HEK293 (cell line): ENCODE results near the gene SYDE2.

ENCODE experiments used
- CTCF ChIA-PET: fragments of 350-600 bp; formaldehyde crosslinking; extraction: SDS; loops from one replicate; lab custom pipeline; 2021; ENCODE audit warnings: antibody characterized with exemption; lab: Yijun Ruan, JAX
- POLR2A ChIA-PET: fragments of 300-600 bp; formaldehyde crosslinking; extraction: SDS; loops from one replicate; lab custom pipeline; 2020; ENCODE audit warnings: antibody characterized with exemption, inconsistent platforms; lab: Yijun Ruan, JAX
- H3K27ac ChIP-seq: fragments of 200-500 bp; sonication (Bioruptor generic); 2 replicates; pipeline ENCODE4 v1.5.1; 2014; ENCODE audit warnings: low read depth, low read length, control low read depth, inconsistent platforms; ENCODE audit errors: extremely low read depth
- H3K36me3 ChIP-seq, 2 experiments: fragments of 200-500 bp in 1 of 2; sonication (Bioruptor generic) in 1 of 2; 1 replicate in 1 of 2; 2 replicates in 1 of 2; pipeline ENCODE4 v1.5.1; 2014 to 2017; ENCODE audit warnings: inconsistent platforms in 2 of 2, low read length in 2 of 2; ENCODE audit not compliant: control insufficient read depth in 2 of 2, insufficient read depth in 1 of 2
- H3K4me1 ChIP-seq: fragments of 200-500 bp; sonication (Bioruptor generic); 2 replicates; pipeline ENCODE4 v1.5.1; 2014; ENCODE audit warnings: mild to moderate bottlenecking, low read length, inconsistent platforms; ENCODE audit not compliant: control insufficient read depth, insufficient read depth
- H3K4me3 ChIP-seq: 2 replicates; pipeline ENCODE4 v1.5.1; 2011; ENCODE audit warnings: low read depth, mild to moderate bottlenecking, control low read depth, low read length, moderate library complexity
- H3K9me3 ChIP-seq: fragments of 200-500 bp; sonication (Bioruptor generic); 2 replicates; pipeline ENCODE4 v1.5.1; 2014; ENCODE audit warnings: low read depth, low read length, inconsistent platforms; ENCODE audit not compliant: control insufficient read depth, insufficient read depth
- BCL6B ChIP-seq: fragments of 450-650 bp; formaldehyde crosslinking; IDR thresholded peaks from 2 replicates; pipeline ENCODE4 v1.5.1; 2017; ENCODE audit warnings: missing biosample characterization, missing genetic modification characterization
- CTCF ChIP-seq: fragments of 450-650 bp; formaldehyde crosslinking; IDR thresholded peaks from 2 replicates; pipeline ENCODE4 v1.5.1; 2016; ENCODE audit warnings: missing biosample characterization, missing genetic modification characterization
- KLF1 ChIP-seq: fragments of 450-650 bp; formaldehyde crosslinking; IDR thresholded peaks from 2 replicates; pipeline ENCODE4 v1.5.1; 2016; ENCODE audit warnings: missing biosample characterization, missing genetic modification characterization
- KLF10 ChIP-seq: fragments of 450-650 bp; IDR thresholded peaks from 2 replicates; pipeline ENCODE4 v1.5.1; 2018; ENCODE audit warnings: missing biosample characterization, mild to moderate bottlenecking, missing genetic modification characterization
- MYNN ChIP-seq: fragments of 450-650 bp; formaldehyde crosslinking; IDR thresholded peaks from 2 replicates; pipeline ENCODE4 v1.5.1; 2016; ENCODE audit warnings: missing biosample characterization, missing genetic modification characterization, borderline replicate concordance
- OSR2 ChIP-seq: fragments of 450-650 bp; formaldehyde crosslinking; IDR thresholded peaks from 2 replicates; pipeline ENCODE4 v1.5.1; 2016; ENCODE audit warnings: missing biosample characterization, missing genetic modification characterization
- PRDM6 ChIP-seq: fragments of 450-650 bp; formaldehyde crosslinking; IDR thresholded peaks from 2 replicates; pipeline ENCODE4 v1.5.1; 2017; ENCODE audit warnings: missing biosample characterization, missing genetic modification characterization
- SP2 ChIP-seq: fragments of 450-650 bp; formaldehyde crosslinking; IDR thresholded peaks from 2 replicates; pipeline ENCODE4 v1.5.1; 2016; ENCODE audit warnings: missing biosample characterization, missing genetic modification characterization
- WT1 ChIP-seq: fragments of 450-650 bp; formaldehyde crosslinking; IDR thresholded peaks from 2 replicates; pipeline ENCODE4 v1.5.1; 2016; ENCODE audit warnings: missing biosample characterization, missing genetic modification characterization
- ZBTB44 ChIP-seq: fragments of 450-650 bp; IDR thresholded peaks from 2 replicates; pipeline ENCODE4 v1.5.1; 2018; ENCODE audit warnings: missing biosample characterization, mild to moderate bottlenecking, missing genetic modification characterization
- ZNF114 ChIP-seq: fragments of 450-650 bp; formaldehyde crosslinking; IDR thresholded peaks from 2 replicates; pipeline ENCODE4 v1.5.0; 2017; ENCODE audit warnings: missing biosample characterization, missing genetic modification characterization
- ZNF138 ChIP-seq: fragments of 450-650 bp; formaldehyde crosslinking; IDR thresholded peaks from 2 replicates; pipeline ENCODE4 v1.5.1; 2016; ENCODE audit warnings: missing biosample characterization, missing genetic modification characterization, borderline replicate concordance
- ZNF157 ChIP-seq: fragments of 450-650 bp; formaldehyde crosslinking; IDR thresholded peaks from 2 replicates; pipeline ENCODE4 v1.5.1; 2016; ENCODE audit warnings: missing biosample characterization, missing genetic modification characterization
- ZNF221 ChIP-seq: fragments of 450-650 bp; formaldehyde crosslinking; IDR thresholded peaks from 2 replicates; pipeline ENCODE4 v1.5.1; 2017; ENCODE audit warnings: missing biosample characterization, missing genetic modification characterization, borderline replicate concordance
- ZNF335 ChIP-seq: fragments of 450-650 bp; formaldehyde crosslinking; conservative IDR thresholded peaks from 2 replicates; pipeline ENCODE4 v1.5.1; 2016; ENCODE audit warnings: missing biosample characterization, missing genetic modification characterization
- ZNF37A ChIP-seq: fragments of 450-650 bp; IDR thresholded peaks from 2 replicates; pipeline ENCODE4 v1.5.1; 2018; ENCODE audit warnings: missing biosample characterization, missing genetic modification characterization
- ZNF391 ChIP-seq: fragments of 450-650 bp; formaldehyde crosslinking; IDR thresholded peaks from 2 replicates; pipeline ENCODE4 v1.5.1; 2016; ENCODE audit warnings: low read depth, missing biosample characterization, missing genetic modification characterization, borderline replicate concordance
- ZNF426 ChIP-seq: fragments of 450-650 bp; formaldehyde crosslinking; IDR thresholded peaks from 2 replicates; pipeline ENCODE4 v1.5.1; 2017; ENCODE audit warnings: missing biosample characterization, missing genetic modification characterization, mild to moderate bottlenecking, inconsistent platforms, moderate library complexity
- ZNF596 ChIP-seq: fragments of 450-650 bp; IDR thresholded peaks from 2 replicates; pipeline ENCODE4 v1.5.0; 2018; ENCODE audit warnings: missing biosample characterization, mild to moderate bottlenecking, missing genetic modification characterization, moderate library complexity
- ZNF623 ChIP-seq: fragments of 450-650 bp; formaldehyde crosslinking; IDR thresholded peaks from 2 replicates; pipeline ENCODE4 v1.5.1; 2016; ENCODE audit warnings: missing biosample characterization, missing genetic modification characterization
- ZNF654 ChIP-seq: fragments of 450-650 bp; formaldehyde crosslinking; IDR thresholded peaks from 2 replicates; pipeline ENCODE4 v1.5.1; 2016; ENCODE audit warnings: low read depth, missing biosample characterization, missing genetic modification characterization
- ZNF830 ChIP-seq: fragments of 450-650 bp; IDR thresholded peaks from 2 replicates; pipeline ENCODE4 v1.5.0; 2018; ENCODE audit warnings: missing biosample characterization, missing genetic modification characterization, low read depth, mild to moderate bottlenecking, moderate library complexity
- ZSCAN23 ChIP-seq: fragments of 450-650 bp; formaldehyde crosslinking; IDR thresholded peaks from 2 replicates; pipeline ENCODE4 v1.5.1; 2016; ENCODE audit warnings: missing biosample characterization, missing genetic modification characterization
- ZSCAN5A ChIP-seq: fragments of 450-650 bp; formaldehyde crosslinking; IDR thresholded peaks from 2 replicates; pipeline ENCODE4 v1.5.1; 2016; ENCODE audit warnings: missing biosample characterization, missing genetic modification characterization

SYDE2 gene

GRCh38 chr1:85115933-85116332, 84.9 kb downstream of the SYDE2 start (continued):
- TF ChIP-seq ZSCAN5A (tag by site-specific recombination): no peak
- TF ChIP-seq BCL6B (tag by site-specific recombination): no peak
- no peak for TF ChIP-seq ZSCAN23
- TF ChIP-seq, all 188 proteins: peak for 0

GRCh38 chr1:85111695-85112094, 89.1 kb downstream of the SYDE2 start:
- Histone ChIP-seq H3K36me3 (no peaks in the 10 kb centered on the region), H3K4me1 (no peaks in the 10 kb centered on the region), H3K9me3 (no peaks in the 10 kb centered on the region), H3K27ac (no peak overlapping the region), H3K4me3 (no peak overlapping the region)
- ChIA-PET CTCF (interaction anchor here (11.9 kb wide), 1 partner anchor 145 kb away, joined by 197 read pairs; the partner anchor contains the start of gene C1orf52), POLR2A (no interaction called here)
- peak; percentile 97 for TF ChIP-seq WT1 (tag by site-specific recombination)
- no peak for TF ChIP-seq MYNN (tag by site-specific recombination)
- TF ChIP-seq OSR2 (tag by site-specific recombination): peak; percentile 28; the same call in 1 of the 2 replicates
- peak; percentile 49; the same call in 1 of the 2 replicates for TF ChIP-seq PRDM6

GRCh38 chr1:85109475-85109874, 91.3 kb downstream of the SYDE2 start:
- Histone ChIP-seq H3K9me3 (no peaks in the 10 kb centered on the region), H3K4me3 (no peak overlapping the region), H3K4me1 (no peaks in the 10 kb centered on the region), H3K36me3 (no peaks in the 10 kb centered on the region), H3K27ac (no peak overlapping the region)
- ChIA-PET POLR2A (interaction anchor here (1.6 to 2.3 kb wide), 2 partner anchors 145 to 150 kb away, joined by 5 to 8 read pairs; partner anchors contain the start of gene C1orf52), CTCF (interaction anchor here (0.6 to 11.9 kb wide), 42 partner anchors 9 to 1283 kb away, joined by 3 to 197 read pairs (median 4); partner anchors contain the start of genes C1orf52 and SYDE2)
- TF ChIP-seq ZNF221 (tag by site-specific recombination): no peak
- no peak for TF ChIP-seq ZNF426 (tag by site-specific recombination)
- TF ChIP-seq SP2 (tag by site-specific recombination): no peak
- no peak for TF ChIP-seq ZNF391
- TF ChIP-seq ZNF596: no peak
- TF ChIP-seq ZBTB44: no peak
- TF ChIP-seq ZNF138 (tag by site-specific recombination): no peak
- no peak for TF ChIP-seq KLF10 (tag by site-specific recombination)
- peak; percentile 72 for TF ChIP-seq ZNF335
- TF ChIP-seq BCL6B (tag by site-specific recombination): no peak
- no peak for TF ChIP-seq ZNF830 (tag by site-specific recombination)
- TF ChIP-seq ZNF654 (tag by site-specific recombination): peak; percentile 74
- peak; percentile 74 for TF ChIP-seq CTCF (tag by site-specific recombination)
- no peak for TF ChIP-seq KLF1 (tag by site-specific recombination)
- no peak for TF ChIP-seq ZNF157 (tag by site-specific recombination)
- TF ChIP-seq ZNF37A (tag by site-specific recombination): no peak
- no peak for TF ChIP-seq ZNF623 (tag by site-specific recombination)
- no peak for TF ChIP-seq ZNF114 (tag by site-specific recombination)
